ENCODE results near the gene PDIA5. TPM values are rescaled to one million over a fixed set of nuclear protein-coding genes. Genes with fewer than 3 reads are reported as not detected.

The PDIA5 gene
- total and polyA plus RNA-seq, 2 of the 4 experiments (the other 2 are of a cell fraction) = 19.4 to 42.0 TPM

DNA sequence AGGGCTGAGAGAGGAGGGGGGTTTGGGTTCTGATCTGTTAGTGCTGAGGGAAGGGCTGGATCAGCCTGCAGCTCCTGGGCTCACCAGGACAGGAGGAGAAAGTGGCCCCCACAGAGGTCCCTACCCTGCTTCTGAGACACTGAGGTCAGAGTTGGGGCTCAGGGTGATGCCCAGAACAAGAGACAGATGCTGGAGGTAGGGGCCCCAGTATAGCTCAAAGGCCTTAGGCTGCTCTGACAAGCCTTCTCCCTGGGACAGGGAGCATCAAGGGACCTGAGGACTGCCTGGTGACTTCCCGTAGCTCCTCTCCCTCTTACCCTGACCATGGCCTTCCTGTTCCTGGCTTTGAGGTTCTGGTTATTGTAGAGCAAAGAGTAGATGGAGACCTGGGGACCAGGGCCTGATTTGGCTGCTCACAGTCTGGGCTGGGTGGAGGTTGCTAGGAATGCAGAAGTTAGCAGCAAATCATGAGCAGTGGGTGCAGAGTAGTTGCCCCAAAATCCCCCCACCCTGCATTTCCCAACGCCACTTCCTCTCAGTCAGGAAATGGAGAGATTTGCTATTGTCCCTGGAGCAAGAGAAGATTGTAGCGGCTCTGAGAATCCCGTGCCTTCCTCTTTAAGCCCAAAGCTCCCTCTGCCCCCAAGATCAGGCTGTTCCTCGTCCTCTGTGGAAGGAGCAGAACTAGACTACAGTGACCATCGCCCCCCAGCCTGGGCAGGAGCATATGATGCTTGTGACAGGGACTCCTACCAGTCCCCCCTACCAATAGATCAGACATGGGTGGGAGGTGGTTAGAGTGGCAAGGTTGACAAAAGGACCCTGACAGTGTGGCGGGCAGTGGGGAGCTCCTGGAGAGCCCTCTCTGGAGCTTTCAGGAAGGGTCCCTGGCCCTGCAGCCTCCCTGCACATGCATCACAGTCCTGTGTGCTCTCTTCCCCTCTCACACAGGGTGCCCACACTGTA, 87.5 kb downstream of the PDIA5 start (continued):
- TF ChIP-seq, protein P1, sequence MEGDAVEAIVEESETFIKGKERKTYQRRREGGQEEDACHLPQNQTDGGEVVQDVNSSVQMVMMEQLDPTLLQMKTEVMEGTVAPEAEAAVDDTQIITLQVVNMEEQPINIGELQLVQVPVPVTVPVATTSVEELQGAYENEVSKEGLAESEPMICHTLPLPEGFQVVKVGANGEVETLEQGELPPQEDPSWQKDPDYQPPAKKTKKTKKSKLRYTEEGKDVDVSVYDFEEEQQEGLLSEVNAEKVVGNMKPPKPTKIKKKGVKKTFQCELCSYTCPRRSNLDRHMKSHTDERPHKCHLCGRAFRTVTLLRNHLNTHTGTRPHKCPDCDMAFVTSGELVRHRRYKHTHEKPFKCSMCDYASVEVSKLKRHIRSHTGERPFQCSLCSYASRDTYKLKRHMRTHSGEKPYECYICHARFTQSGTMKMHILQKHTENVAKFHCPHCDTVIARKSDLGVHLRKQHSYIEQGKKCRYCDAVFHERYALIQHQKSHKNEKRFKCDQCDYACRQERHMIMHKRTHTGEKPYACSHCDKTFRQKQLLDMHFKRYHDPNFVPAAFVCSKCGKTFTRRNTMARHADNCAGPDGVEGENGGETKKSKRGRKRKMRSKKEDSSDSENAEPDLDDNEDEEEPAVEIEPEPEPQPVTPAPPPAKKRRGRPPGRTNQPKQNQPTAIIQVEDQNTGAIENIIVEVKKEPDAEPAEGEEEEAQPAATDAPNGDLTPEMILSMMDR (conservative IDR thresholded peaks at IDR 0.05; ENCODE audit: low read depth, low read length) = no peak
- TF ChIP-seq RAD21 (IDR thresholded peaks at IDR 0.05; ENCODE audit: low read length) (no peak), RCOR1 (IDR thresholded peaks at IDR 0.05; ENCODE audit: insufficient replicate concordance, low read length) (no peak), BHLHE40 (IDR thresholded peaks at IDR 0.05; ENCODE audit: low read depth, low read length) (no peak), NFE2L2 (IDR thresholded peaks at IDR 0.05; ENCODE audit: low read depth, low read length) (no peak)
